ENCODE measurements around the gene OR4D2.

GRCh38 chr17:58181796-58182195 lies 15.0 kb downstream of the OR4D2 start:
- no peak for TF ChIP-seq CTCF (IDR thresholded peaks at IDR 0.05; ENCODE audit: control extremely low read depth in 1 of 3, insufficient read depth in 1 of 3, low read depth in 1 of 3, low read length in 3 of 3)
- TF ChIP-seq EZH2 (IDR thresholded peaks at IDR 0.05; ENCODE audit: low read depth, low read length, severe bottlenecking): no peak
- TF ChIP-seq POLR2A (IDR thresholded peaks at IDR 0.05; ENCODE audit: control extremely low read depth in 1 of 2, low read depth in 2 of 2, low read length in 2 of 2): no peak
- no peak for TF ChIP-seq KDM1A (IDR thresholded peaks at IDR 0.05; ENCODE audit: borderline replicate concordance, low read length)
- TF ChIP-seq TBP (IDR thresholded peaks at IDR 0.05; ENCODE audit: low read depth, low read length): no peak
- TF ChIP-seq RAD21 (IDR thresholded peaks at IDR 0.05 in 1 of 2, conservative IDR thresholded peaks at IDR 0.05 in 1 of 2; ENCODE audit: low read depth in 2 of 2, low read length in 2 of 2): no peak
